ENCODE measurements around the gene CACNA1C. TPM values are rescaled to one million over a fixed set of nuclear protein-coding genes. Genes with fewer than 3 reads are reported as not detected.

Gene CACNA1C
- total and polyA plus RNA-seq, 2 of the 4 experiments (the other 2 are of a cell fraction): 1.6 to 2.6 TPM

DNA sequence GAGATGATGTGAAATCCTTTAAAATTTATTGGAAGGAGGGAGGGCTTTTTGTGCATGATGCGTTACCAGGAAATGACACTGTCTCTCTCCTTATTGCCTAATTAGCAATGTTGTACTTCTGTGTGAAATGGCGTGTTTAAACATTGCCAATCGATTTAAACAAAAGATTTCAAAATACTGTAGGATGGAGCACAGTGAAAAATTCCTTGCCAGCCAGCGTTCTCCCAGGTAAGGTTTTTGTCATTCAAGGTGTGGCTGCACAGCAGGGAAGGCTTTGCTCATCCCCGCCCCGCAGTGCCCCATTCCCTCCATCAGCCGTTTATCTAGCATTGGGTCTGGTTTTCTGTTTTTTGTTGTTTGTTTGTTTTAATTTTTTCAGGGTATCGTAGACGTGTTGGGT lies 137.3 kb downstream of the CACNA1C start:
- CTCF ChIA-PET: no interaction called here
- Histone ChIP-seq H2BK120ac (ENCODE audit: low read depth, low read length) (no peak overlapping the region), H3K9ac (ENCODE audit: low read depth, low read length) (no peak overlapping the region), H4K5ac (ENCODE audit: low read depth, low read length) (no peak overlapping the region), H3K4ac (ENCODE audit: low read depth, low read length) (no peak overlapping the region), H4K8ac (ENCODE audit: low read depth in 2 of 2, low read length in 2 of 2) (no peak overlapping the region), H2AK5ac (ENCODE audit: low read depth, low read length) (no peak overlapping the region), H4K91ac (ENCODE audit: insufficient read depth, low read depth, low read length) (no peak overlapping the region), H3K14ac (replicated peaks; ENCODE audit: low read depth, low read length) (no peak overlapping the region), H3K56ac (ENCODE audit: extremely low read depth, insufficient read depth, low read length) (no peak overlapping the region), H3K18ac (ENCODE audit: low read depth, low read length) (no peak overlapping the region), H3K79me1 (ENCODE audit: low read depth in 1 of 2, low read length in 2 of 2) (peaks cover 0 to 3% of the 10 kb centered on the region in 2 experiments; a peak in 1 of 4 replicates), H3K4me2 (ENCODE audit: low read depth, low read length) (no peak overlapping the region), H3K27ac (ENCODE audit: insufficient read depth, low read length) (no peak overlapping the region), H2BK20ac (ENCODE audit: low read depth, low read length) (no peak overlapping the region), H3K4me1 (ENCODE audit: control insufficient read depth, insufficient read depth, low read length) (peaks cover 8% of the 10 kb centered on the region), H3K9me3 (ENCODE audit: control insufficient read depth, insufficient read depth, low read length) (no peaks in the 10 kb centered on the region), H2AK9ac (replicated peaks; ENCODE audit: low read depth, low read length, poor library complexity) (no peak overlapping the region), H3K27me3 (ENCODE audit: control insufficient read depth, insufficient read depth, low read length) (no peaks in the 10 kb centered on the region), H3K9me1 (ENCODE audit: insufficient read depth, low read length) (peaks cover 19% of the 10 kb centered on the region), H2BK15ac (ENCODE audit: low read depth, low read length) (no peak overlapping the region), H3K23ac (ENCODE audit: low read depth, low read length) (no peak overlapping the region), H3K4me3 (ENCODE audit: insufficient read depth, low read depth, low read length) (no peak overlapping the region), H2BK5ac (ENCODE audit: low read depth, low read length, poor library complexity, severe bottlenecking) (no peak overlapping the region), H2AFZ (replicated peaks; ENCODE audit: low read length, poor library complexity) (no peak overlapping the region), H3K36me3 (ENCODE audit: control insufficient read depth, insufficient read depth, low read length) (peaks cover 4% of the 10 kb centered on the region; the same call in 1 of the 2 replicates), H4K20me1 (ENCODE audit: insufficient read depth, low read length) (no peaks in the 10 kb centered on the region)
- in situ Hi-C loops (cut with MboI; ENCODE audit: low sequenced_read_pairs): no loop called here
- DNase-seq (no peak), ATAC-seq (ENCODE audit: low read depth) (no peak)
- TF ChIP-seq RCOR1 (IDR thresholded peaks at IDR 0.05; ENCODE audit: insufficient replicate concordance, low read length): no peak
- BruUV-seq (replicated peaks): no TSS peak
- POLR2A ChIA-PET (ENCODE audit: unreplicated experiment): no interaction called here
- dilution Hi-C loops (cut with HindIII; ENCODE audit: low sequenced_read_pairs, unreplicated experiment): no loop called here
- intact Hi-C loops (cut with micrococcal nuclease): no loop called here
- WGBS, 2 experiments (ENCODE audit: extremely low coverage in 2 of 2, insufficient read length in 1 of 2): no CpG with 5 or more reads among the region's 9 CpGs

Data from IMR-90 (cell line).